Hepatocyte (in vitro differentiated cells): ENCODE data around the gene UBE2E1.

Experiments
- EZH2 ChIP-seq: fragments of 200-600 bp; sonication (generic); IDR thresholded peaks from 2 replicates; pipeline ENCODE4 v1.6.1; 2016; ENCODE audit warnings: antibody characterized with exemption, mild to moderate bottlenecking, borderline replicate concordance
- EZH2phosphoT487 ChIP-seq: fragments of 200-600 bp; sonication (generic); IDR thresholded peaks from one replicate; pipeline ENCODE4 v1.6.1; 2018; ENCODE audit warnings: antibody characterized with exemption, mild to moderate bottlenecking, low read depth, moderate library complexity; ENCODE audit not compliant: unreplicated experiment, severe bottlenecking

DNA sequence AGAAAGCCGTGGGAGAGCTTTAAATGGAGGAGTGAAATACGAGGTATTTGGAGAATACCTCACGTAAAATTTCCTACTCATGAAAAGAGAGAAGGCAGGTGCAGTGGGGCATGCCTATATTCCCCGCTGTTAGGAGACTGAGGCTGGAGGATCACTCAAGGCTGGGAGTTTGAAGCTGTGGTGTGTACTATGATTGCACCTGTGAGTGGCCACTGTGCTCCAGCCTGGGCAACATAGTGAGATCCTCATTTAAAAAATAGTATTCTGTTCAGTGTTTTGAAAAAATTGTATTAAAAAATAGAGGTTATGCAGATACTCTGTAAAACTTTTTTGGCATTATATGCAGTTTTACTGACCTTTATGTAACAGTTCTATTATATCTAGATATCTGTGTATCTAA is 20.0 kb downstream of the UBE2E1 start:
- TF ChIP-seq EZH2phosphoT487 = no peak
- TF ChIP-seq EZH2 = no peak
